ENCODE data around the gene MSI2.

DNA sequence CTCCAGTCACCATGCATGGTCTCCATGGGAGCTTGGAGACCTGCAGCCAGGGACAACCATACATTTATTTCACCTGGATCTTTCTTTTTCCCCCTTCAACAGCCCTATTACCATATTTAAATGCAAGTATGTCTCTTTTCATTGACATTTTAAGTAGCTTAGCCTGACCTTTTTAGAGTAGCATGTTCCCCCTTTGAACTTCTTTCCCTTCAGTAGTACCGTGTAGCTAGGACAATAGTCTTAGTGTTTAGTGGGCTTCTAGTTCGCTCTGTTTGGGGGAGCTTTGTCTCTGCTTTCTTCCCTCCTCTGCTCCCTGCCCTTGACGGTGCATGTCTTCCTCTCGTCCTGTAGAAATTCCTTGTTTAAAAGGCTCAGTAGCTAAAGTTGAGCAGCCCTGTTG is 394.2 kb downstream of the MSI2 start:
- TF ChIP-seq, protein P1, sequence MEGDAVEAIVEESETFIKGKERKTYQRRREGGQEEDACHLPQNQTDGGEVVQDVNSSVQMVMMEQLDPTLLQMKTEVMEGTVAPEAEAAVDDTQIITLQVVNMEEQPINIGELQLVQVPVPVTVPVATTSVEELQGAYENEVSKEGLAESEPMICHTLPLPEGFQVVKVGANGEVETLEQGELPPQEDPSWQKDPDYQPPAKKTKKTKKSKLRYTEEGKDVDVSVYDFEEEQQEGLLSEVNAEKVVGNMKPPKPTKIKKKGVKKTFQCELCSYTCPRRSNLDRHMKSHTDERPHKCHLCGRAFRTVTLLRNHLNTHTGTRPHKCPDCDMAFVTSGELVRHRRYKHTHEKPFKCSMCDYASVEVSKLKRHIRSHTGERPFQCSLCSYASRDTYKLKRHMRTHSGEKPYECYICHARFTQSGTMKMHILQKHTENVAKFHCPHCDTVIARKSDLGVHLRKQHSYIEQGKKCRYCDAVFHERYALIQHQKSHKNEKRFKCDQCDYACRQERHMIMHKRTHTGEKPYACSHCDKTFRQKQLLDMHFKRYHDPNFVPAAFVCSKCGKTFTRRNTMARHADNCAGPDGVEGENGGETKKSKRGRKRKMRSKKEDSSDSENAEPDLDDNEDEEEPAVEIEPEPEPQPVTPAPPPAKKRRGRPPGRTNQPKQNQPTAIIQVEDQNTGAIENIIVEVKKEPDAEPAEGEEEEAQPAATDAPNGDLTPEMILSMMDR (IDR thresholded peaks at IDR 0.05; ENCODE audit: extremely low read depth in 1 of 2, insufficient read depth in 1 of 2, low read depth in 1 of 2, low read length in 2 of 2), result no peak
- TF ChIP-seq POLR2A (IDR thresholded peaks at IDR 0.05; ENCODE audit: low read depth, low read length) (no peak), POLR2AphosphoS5 (IDR thresholded peaks at IDR 0.05; ENCODE audit: insufficient read depth, low read depth, low read length) (no peak), JUN (IDR thresholded peaks at IDR 0.05; ENCODE audit: borderline replicate concordance, insufficient read depth, insufficient read length, low read depth) (no peak)
- TF ChIP-seq, protein P2, sequence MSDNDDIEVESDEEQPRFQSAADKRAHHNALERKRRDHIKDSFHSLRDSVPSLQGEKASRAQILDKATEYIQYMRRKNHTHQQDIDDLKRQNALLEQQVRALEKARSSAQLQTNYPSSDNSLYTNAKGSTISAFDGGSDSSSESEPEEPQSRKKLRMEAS (IDR thresholded peaks at IDR 0.05; ENCODE audit: insufficient read depth, insufficient read length), result no peak

Measured in endothelial cell of umbilical vein (primary cell).